Measurements from ENCODE around the gene PFKP. TPM values are rescaled to one million over a fixed set of nuclear protein-coding genes. Genes with fewer than 3 reads are reported as not detected.

Gene PFKP
- total RNA-seq, 2 experiments from 2014 or later = 32.2 to 38.9 TPM

DNA sequence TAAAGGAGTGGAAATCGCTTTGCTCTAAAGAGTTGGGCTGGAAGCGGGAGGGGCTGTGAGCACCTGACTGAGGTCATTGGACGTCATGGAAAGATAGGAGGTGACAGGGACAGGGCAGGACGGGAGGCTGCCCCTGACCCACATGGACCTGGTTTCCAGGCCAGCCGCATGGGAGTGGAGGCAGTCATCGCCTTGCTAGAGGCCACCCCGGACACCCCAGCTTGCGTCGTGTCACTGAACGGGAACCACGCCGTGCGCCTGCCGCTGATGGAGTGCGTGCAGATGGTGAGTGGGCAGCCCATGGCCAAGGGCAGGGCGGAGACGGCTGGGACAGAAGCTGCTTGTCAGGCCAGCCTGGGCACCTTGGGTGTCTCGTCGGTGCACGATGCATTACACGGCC lies 41.8 kb downstream of the PFKP start:
- Histone ChIP-seq H3K4me3 (ENCODE audit: low read length) (no peak overlapping the region), H3K4me1 (ENCODE audit: insufficient read depth, low read length) (no peaks in the 10 kb centered on the region), H3K27ac (ENCODE audit: low read depth in 1 of 2, low read length in 2 of 2) (no peak overlapping the region), H3K9me3 (ENCODE audit: control insufficient read depth in 1 of 2, insufficient read depth in 1 of 2, low read length in 2 of 2) (no peaks in the 10 kb centered on the region), H3K27me3 (ENCODE audit: control insufficient read depth in 1 of 2, insufficient read depth in 2 of 2, low read length in 2 of 2) (no peaks in the 10 kb centered on the region), H3K36me3 (ENCODE audit: insufficient read depth, low read length) (peaks cover 84% of the 10 kb centered on the region)
- DNase-seq (no peak), ATAC-seq (ENCODE audit: poor library complexity) (no peak)
- Mint-ChIP-seq H3K36me3 (ENCODE audit: low read depth) (peaks cover 81% of the 10 kb centered on the region), H3K4me3 (no peak overlapping the region), H3K4me1 (ENCODE audit: low read depth) (no peaks in the 10 kb centered on the region), H3K27me3 (no peaks in the 10 kb centered on the region), H3K9me3 (no peaks in the 10 kb centered on the region), H3K27ac (no peak overlapping the region)
- POLR2A ChIA-PET = no interaction called here
- TF ChIP-seq, protein P1, sequence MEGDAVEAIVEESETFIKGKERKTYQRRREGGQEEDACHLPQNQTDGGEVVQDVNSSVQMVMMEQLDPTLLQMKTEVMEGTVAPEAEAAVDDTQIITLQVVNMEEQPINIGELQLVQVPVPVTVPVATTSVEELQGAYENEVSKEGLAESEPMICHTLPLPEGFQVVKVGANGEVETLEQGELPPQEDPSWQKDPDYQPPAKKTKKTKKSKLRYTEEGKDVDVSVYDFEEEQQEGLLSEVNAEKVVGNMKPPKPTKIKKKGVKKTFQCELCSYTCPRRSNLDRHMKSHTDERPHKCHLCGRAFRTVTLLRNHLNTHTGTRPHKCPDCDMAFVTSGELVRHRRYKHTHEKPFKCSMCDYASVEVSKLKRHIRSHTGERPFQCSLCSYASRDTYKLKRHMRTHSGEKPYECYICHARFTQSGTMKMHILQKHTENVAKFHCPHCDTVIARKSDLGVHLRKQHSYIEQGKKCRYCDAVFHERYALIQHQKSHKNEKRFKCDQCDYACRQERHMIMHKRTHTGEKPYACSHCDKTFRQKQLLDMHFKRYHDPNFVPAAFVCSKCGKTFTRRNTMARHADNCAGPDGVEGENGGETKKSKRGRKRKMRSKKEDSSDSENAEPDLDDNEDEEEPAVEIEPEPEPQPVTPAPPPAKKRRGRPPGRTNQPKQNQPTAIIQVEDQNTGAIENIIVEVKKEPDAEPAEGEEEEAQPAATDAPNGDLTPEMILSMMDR (IDR thresholded peaks at IDR 0.05) = no peak
- intact Hi-C loops (cut with DNase I, micrococcal nuclease) = no loop called here
- CTCF ChIA-PET = no interaction called here

DNA sequence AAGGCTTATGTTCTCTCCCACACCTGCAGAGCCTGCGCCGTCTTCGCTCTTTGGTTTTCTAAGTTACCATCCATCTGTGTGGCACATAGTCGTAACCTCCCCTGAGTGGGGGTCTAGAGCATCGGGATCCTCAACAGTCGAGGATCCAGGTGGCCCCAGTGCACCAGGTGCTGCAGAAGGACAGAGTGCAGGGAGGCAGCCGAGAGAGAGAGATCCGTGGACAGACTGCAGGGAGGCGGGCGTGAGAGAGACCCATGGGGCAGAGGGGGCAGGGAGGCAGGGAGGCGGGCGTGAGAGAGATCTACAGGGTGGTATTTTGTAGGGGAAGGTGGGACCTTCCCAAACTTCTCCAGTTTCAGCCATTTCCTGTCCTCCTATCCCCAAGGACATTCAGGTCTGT lies 42.3 kb downstream of the PFKP start:
- intact Hi-C loops (cut with DNase I, micrococcal nuclease) = no loop called here
- ATAC-seq (ENCODE audit: poor library complexity) (no peak), DNase-seq (no peak)
- TF ChIP-seq, protein P1 (IDR thresholded peaks at IDR 0.05) = no peak
- no peak overlapping the region for H3K4me3 Mint-ChIP-seq
- H3K27ac Mint-ChIP-seq = no peak overlapping the region
- no peaks in the 10 kb centered on the region for H3K9me3 ChIP-seq (ENCODE audit: control insufficient read depth in 1 of 2, insufficient read depth in 1 of 2, low read length in 2 of 2)
- no peaks in the 10 kb centered on the region for H3K9me3 Mint-ChIP-seq
- H3K27me3 Mint-ChIP-seq = no peaks in the 10 kb centered on the region
- CTCF ChIA-PET = no interaction called here
- POLR2A ChIA-PET = no interaction called here
- no peak overlapping the region for H3K4me3 ChIP-seq (ENCODE audit: low read length)
- peaks cover 84% of the 10 kb centered on the region for H3K36me3 ChIP-seq (ENCODE audit: insufficient read depth, low read length)
- no peaks in the 10 kb centered on the region for H3K4me1 ChIP-seq (ENCODE audit: insufficient read depth, low read length)
- peaks cover 81% of the 10 kb centered on the region for H3K36me3 Mint-ChIP-seq (ENCODE audit: low read depth)
- no peak overlapping the region for H3K27ac ChIP-seq (ENCODE audit: low read depth in 1 of 2, low read length in 2 of 2)
- H3K27me3 ChIP-seq (ENCODE audit: control insufficient read depth in 1 of 2, insufficient read depth in 2 of 2, low read length in 2 of 2) = no peaks in the 10 kb centered on the region
- no peaks in the 10 kb centered on the region for H3K4me1 Mint-ChIP-seq (ENCODE audit: low read depth)

- DNase-seq (no peak), ATAC-seq (ENCODE audit: poor library complexity) (no peak)
- Histone ChIP-seq H3K27ac (ENCODE audit: low read depth in 1 of 2, low read length in 2 of 2) (no peak overlapping the region), H3K27me3 (ENCODE audit: control insufficient read depth in 1 of 2, insufficient read depth in 2 of 2, low read length in 2 of 2) (no peaks in the 10 kb centered on the region), H3K36me3 (ENCODE audit: insufficient read depth, low read length) (peaks cover 82% of the 10 kb centered on the region), H3K4me3 (ENCODE audit: low read length) (no peak overlapping the region), H3K9me3 (ENCODE audit: control insufficient read depth in 1 of 2, insufficient read depth in 1 of 2, low read length in 2 of 2) (no peaks in the 10 kb centered on the region), H3K4me1 (ENCODE audit: insufficient read depth, low read length) (no peaks in the 10 kb centered on the region)
- TF ChIP-seq, protein P1 (IDR thresholded peaks at IDR 0.05) = no peak
- no peak overlapping the region for H3K27ac Mint-ChIP-seq
- POLR2A ChIA-PET = no interaction called here
- H3K27me3 Mint-ChIP-seq = no peaks in the 10 kb centered on the region
- no peaks in the 10 kb centered on the region for H3K9me3 Mint-ChIP-seq
- H3K36me3 Mint-ChIP-seq (ENCODE audit: low read depth) = peaks cover 86% of the 10 kb centered on the region
- H3K4me1 Mint-ChIP-seq (ENCODE audit: low read depth) = no peaks in the 10 kb centered on the region
- CTCF ChIA-PET = no interaction called here
- no peak overlapping the region for H3K4me3 Mint-ChIP-seq
- intact Hi-C loops (cut with DNase I, micrococcal nuclease) = no loop called here
Observed at GRCh38 chr10:3110782-3111620, 43.7 kb downstream of the PFKP start.

Data from CD4-positive, alpha-beta T cell (primary cell).